NCI-H226 (cell line): ENCODE measurements around the gene NAPG.
"Not testable (repeated sequence)": the region's sequence is repeated elsewhere in the genome, so short reads cannot be mapped to it uniquely, and the experiment has no call there.

ENCODE experiments used
- DNase-seq: peaks from one replicate; pipeline ENCODE4 v3.0.0-alpha.2; 2015

NAPG gene

GRCh38 chr18:10514601-10515000, 11.2 kb upstream of the NAPG start:
- DNase-seq, result no peak

DNA sequence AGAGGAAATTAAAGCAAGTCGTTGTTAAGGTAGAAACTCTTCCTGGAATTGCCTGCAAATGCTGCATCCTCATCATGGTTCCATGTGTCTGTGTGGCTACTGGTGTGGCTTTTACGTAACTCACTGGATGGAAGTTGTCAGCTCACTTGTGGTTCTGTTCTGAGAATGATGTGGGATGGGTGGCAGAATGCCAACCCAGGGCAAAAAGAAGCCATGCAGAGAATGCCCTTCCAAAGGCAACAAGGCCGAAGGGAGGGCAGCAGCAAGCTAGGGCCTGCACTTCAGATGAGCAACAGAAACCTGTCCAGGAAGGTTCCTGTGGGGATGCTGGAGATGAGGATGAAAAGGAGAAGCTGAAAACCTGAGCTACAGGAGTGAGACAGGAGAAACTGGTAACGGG, 10.4 kb upstream of the NAPG start:
- DNase-seq, result no peak

GRCh38 chr18:10516078-10516477, 9.7 kb upstream of the NAPG start:
- no peak for DNase-seq

GRCh38 chr18:10518595-10519255, 7.1 kb upstream of the NAPG start:
- no peak for DNase-seq

GRCh38 chr18:10519366-10519765, 6.5 kb upstream of the NAPG start:
- no peak for DNase-seq

- DNase-seq, result peak; percentile 70
Measured at GRCh38 chr18:10519999-10520935, 5.6 kb upstream of the NAPG start.

DNA sequence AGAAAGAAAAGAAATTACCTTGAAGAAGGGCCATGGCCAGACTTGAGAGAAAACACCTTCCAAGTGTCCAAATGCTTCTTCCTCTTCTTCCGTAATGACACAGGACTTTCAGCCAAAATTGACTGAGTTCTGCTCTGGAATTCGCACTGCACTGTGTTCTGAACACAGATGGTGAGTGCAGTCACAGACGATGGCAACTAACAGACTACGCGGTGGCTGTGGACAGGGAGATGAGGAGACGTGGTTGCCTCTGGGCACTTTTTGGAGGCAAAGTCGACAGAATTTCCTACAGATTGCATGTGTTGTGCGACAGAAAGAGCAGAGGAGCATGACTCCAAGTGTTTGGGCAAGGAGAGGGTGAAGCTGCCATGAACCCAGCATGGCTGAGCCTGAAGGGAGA, 4.3 kb upstream of the NAPG start:
- no peak for DNase-seq

DNA sequence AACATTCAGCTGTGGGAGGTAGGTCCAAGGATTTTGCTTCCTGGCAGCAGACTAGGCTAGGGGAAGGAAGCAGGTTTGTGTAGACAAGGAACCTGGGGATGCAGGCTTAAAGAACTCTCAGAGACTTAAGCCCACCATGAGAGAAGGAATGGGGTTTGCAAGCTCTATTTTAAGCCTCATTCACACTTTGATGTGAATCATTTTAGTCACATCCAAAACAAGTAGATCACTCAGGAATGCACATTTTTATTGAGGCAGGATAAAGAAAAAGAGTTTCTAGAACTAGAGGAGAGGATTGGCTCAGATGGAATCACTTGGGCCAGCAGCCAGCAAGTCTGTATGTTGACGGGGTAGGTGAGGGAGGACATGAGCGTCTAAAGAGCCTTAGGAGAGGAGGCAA, 3.3 kb upstream of the NAPG start:
- no peak for DNase-seq

- no peak for DNase-seq
Measured at GRCh38 chr18:10523544-10523943, 2.3 kb upstream of the NAPG start.

DNA sequence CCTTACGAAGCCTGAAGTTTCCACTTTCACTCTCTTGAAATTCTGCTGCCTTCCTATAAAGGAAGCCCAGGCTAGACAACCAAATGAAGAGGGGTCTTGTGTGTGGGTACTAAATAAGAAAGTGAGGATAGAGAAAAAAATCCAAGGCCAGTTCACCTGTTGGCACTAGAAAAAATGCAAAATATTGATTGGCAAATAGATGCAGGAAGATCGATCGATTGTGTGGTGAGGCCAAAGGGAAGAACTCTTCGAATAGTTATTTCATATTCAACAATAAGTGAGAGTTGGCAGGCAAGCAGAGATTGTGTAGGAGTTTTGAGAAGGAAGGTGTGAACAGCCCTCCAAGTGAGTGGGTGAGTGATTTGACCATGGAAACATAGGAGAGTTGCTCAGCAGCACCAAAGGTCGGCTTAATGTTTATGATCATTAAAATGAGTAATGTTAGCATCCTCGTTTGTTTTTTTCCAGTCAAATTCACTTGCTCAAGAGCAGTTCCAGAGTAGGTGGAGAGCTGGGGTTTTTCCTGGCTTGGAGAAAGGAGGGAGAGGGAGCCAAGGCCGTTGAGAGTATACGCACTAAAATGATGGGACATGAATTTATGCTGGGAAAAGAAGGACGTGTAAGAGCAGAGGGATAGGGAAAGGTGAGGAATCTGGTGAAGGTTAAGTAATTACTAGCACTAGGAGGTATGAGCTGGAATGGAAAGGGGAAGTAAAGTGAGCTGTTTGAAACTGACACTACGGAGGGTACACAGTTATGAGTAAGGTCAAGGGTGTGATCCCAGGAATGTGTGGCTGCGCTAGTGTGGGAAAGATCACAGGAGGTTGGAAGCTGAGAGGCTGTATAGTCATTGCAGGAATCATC, 1.1 kb upstream of the NAPG start:
- peak; percentile 80 for DNase-seq

DNA sequence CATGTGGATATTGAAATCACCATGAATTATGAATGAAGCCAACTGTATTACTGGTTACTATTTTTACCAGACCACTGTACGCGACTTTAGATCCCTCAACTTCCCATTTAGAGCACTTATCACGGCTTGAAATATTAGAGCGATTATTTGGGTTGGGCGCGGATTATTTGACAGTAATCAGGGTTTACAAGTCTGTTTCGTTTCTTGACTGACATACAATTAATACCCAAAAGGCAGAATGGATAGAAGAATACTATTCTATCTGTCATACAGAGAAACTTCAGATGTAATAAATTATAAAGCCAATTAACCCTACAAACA, 496 bp upstream of the NAPG start:
- no peak for DNase-seq

- no peak for DNase-seq
Measured at GRCh38 chr18:10526561-10526949, 728 bp downstream of the NAPG start.

DNA sequence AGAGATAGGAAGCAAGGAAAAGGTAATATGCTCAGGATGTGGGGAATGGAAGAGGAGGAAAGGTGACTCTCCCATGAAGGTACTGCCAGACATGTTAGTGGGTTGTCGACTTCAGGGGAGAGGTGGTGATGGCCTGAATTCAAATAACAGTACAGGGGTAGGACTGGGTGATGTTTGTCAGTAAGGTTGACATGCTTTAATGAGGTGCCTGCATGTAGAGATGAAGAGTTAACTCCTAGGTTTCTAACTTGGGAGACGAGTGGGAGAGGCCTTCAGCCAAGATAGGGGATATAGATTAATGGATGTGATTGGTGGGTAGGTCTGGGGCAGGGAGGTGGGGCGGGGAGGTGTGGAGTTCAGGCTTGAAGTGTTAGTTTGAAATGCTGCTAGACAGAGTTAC, 2.6 kb downstream of the NAPG start:
- no peak for DNase-seq

- DNase-seq, result no peak
Measured at GRCh38 chr18:10530002-10530401, 4.2 kb downstream of the NAPG start.

GRCh38 chr18:10530852-10531251, 5.0 kb downstream of the NAPG start:
- DNase-seq, result no peak

- no peak for DNase-seq
Measured at GRCh38 chr18:10533111-10533510, 7.3 kb downstream of the NAPG start.

GRCh38 chr18:10536280-10536679, 10.5 kb downstream of the NAPG start:
- DNase-seq, result no peak

DNA sequence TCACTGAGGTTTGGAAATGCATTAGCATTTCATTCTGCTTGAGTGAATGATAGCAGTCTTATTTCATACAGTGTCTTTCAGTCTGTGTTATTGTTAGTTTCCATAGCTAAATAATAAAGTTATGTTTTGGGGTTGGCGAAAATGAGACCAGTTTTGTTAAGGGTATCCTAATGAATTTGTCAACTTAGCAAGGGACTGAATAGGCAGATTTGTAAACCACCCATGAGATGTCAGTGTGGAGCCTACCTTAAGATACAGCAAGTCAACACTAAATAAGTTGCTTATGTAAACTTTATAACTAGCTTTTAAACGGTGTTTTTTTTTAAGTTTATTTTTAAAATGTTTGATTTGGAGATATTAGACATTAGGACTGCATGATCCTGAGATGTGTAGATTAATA, 11.9 kb downstream of the NAPG start:
- DNase-seq, result no peak

GRCh38 chr18:10539124-10539523, 13.3 kb downstream of the NAPG start:
- not testable (repeated sequence) for DNase-seq

GRCh38 chr18:10543277-10543676, 17.4 kb downstream of the NAPG start:
- DNase-seq, result no peak

DNA sequence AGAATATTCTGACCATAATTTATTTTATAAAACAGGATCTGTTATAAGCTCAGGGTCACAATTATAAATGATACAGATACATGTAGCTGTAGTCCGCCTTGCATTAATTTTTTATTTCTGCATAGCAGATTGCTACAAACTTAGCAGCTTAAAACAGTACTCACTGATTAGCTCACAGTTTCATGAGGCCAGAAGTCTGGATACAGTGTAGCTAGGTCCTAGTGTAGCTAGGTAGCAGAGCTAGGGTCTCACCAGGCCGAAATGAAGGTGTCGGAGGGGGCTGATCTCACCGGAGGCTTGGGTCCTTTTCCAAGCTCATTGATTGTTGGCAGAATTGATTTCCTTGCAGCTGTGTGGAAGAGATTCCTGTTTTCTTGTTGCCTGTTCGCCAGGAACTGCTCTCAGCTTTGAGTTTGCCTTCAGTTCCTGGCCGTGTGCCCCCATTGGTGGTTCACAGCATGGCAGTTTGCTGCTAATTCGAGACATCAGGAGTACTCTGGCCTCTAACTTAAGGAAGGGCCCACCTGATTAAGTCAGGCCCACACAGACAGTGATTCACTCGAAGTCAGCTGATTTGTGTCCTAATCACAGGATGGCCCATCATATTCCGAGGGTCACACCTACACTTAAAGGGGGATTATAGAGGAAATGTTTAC, 18.4 kb downstream of the NAPG start:
- DNase-seq, result no peak

- no peak for DNase-seq
Measured at GRCh38 chr18:10546557-10547300, 20.9 kb downstream of the NAPG start.
